Activated naive CD8-positive, alpha-beta T cell treated with anti-CD3 and anti-CD28 coated beads for 36 hours (primary cell): ENCODE data around the gene FOSB. TPM values are rescaled to one million over a fixed set of nuclear protein-coding genes. Genes with fewer than 3 reads are reported as not detected.

ENCODE experiments used
- DNase-seq: peaks from one replicate; pipeline ENCODE4 v3.0.0; 2021
- H3K27ac Mint-ChIP-seq: one replicate; pipeline ENCODE4 v1.8.0; 2022; ENCODE audit warnings: mild to moderate bottlenecking, moderate library complexity, mixed read lengths
- H3K27me3 Mint-ChIP-seq: one replicate; pipeline ENCODE4 v1.8.0; 2022; ENCODE audit warnings: mild to moderate bottlenecking, mixed read lengths
- H3K36me3 Mint-ChIP-seq: one replicate; pipeline ENCODE4 v1.8.0; 2021; ENCODE audit warnings: mild to moderate bottlenecking, mixed read lengths
- H3K4me1 Mint-ChIP-seq: one replicate; pipeline ENCODE4 v1.8.0; 2021; ENCODE audit warnings: mixed read lengths
- H3K4me3 Mint-ChIP-seq: one replicate; pipeline ENCODE4 v1.8.0; 2022; ENCODE audit warnings: mild to moderate bottlenecking, moderate library complexity, mixed read lengths
- H3K9me3 Mint-ChIP-seq: one replicate; pipeline ENCODE4 v1.8.0; 2022; ENCODE audit warnings: mixed read lengths
- total RNA-seq, 2 experiments: library from RNA; stranded (reverse); gene quantifications; one replicate each; pipeline ENCODE4 v1.2.3, GENCODE V29; 2021

The FOSB gene
- total RNA-seq, 2 experiments from 2014 or later = 9.7 to 10.5 TPM

GRCh38 chr19:45469132-45469944 is 1.5 kb downstream of the FOSB start:
- peaks cover 12% of the 10 kb centered on the region for H3K36me3 Mint-ChIP-seq
- H3K27me3 Mint-ChIP-seq = peaks cover 14% of the 10 kb centered on the region
- peak overlapping the region; percentile 89 for H3K4me3 Mint-ChIP-seq
- H3K9me3 Mint-ChIP-seq = no peaks in the 10 kb centered on the region
- peak; percentile 95 for DNase-seq
- H3K4me1 Mint-ChIP-seq = peaks cover 31% of the 10 kb centered on the region
- H3K27ac Mint-ChIP-seq = peak overlapping the region; percentile 90

GRCh38 chr19:45469945-45470761 is 2.4 kb downstream of the FOSB start:
- Mint-ChIP-seq H3K4me3 (peak overlapping the region; percentile 89), H3K9me3 (no peaks in the 10 kb centered on the region), H3K36me3 (peaks cover 12% of the 10 kb centered on the region), H3K27ac (peak overlapping the region; percentile 90), H3K4me1 (peaks cover 33% of the 10 kb centered on the region), H3K27me3 (peaks cover 14% of the 10 kb centered on the region)
- no peak for DNase-seq

GRCh38 chr19:45470762-45471081 is 2.9 kb downstream of the FOSB start:
- no peak for DNase-seq

GRCh38 chr19:45471111-45471930 is 3.5 kb downstream of the FOSB start:
- Mint-ChIP-seq H3K9me3 (no peaks in the 10 kb centered on the region), H3K4me3 (no peak overlapping the region), H3K36me3 (peaks cover 12% of the 10 kb centered on the region), H3K4me1 (peaks cover 35% of the 10 kb centered on the region), H3K27me3 (peaks cover 9% of the 10 kb centered on the region), H3K27ac (no peak overlapping the region)
- DNase-seq = no peak

More at GRCh38 chr19:45470762-45471081, 2.9 kb downstream of the FOSB start:
- Mint-ChIP-seq H3K9me3 (no peaks in the 10 kb centered on the region), H3K27ac (no peak overlapping the region), H3K4me3 (peak overlapping the region; percentile 89), H3K36me3 (peaks cover 12% of the 10 kb centered on the region), H3K27me3 (peaks cover 9% of the 10 kb centered on the region), H3K4me1 (peaks cover 34% of the 10 kb centered on the region)

- peaks cover 38% of the 10 kb centered on the region for H3K4me1 Mint-ChIP-seq
- H3K4me3 Mint-ChIP-seq = no peak overlapping the region
Measured at GRCh38 chr19:45471931-45472562, 4.3 kb downstream of the FOSB start.

GRCh38 chr19:45472563-45473366 is 5.0 kb downstream of the FOSB start:
- Mint-ChIP-seq H3K27me3 (peaks cover 9% of the 10 kb centered on the region), H3K4me3 (no peak overlapping the region), H3K27ac (no peak overlapping the region), H3K36me3 (peaks cover 12% of the 10 kb centered on the region), H3K4me1 (peaks cover 40% of the 10 kb centered on the region), H3K9me3 (no peaks in the 10 kb centered on the region)
- DNase-seq = peak; percentile 33

More at GRCh38 chr19:45471931-45472562, 4.3 kb downstream of the FOSB start:
- peaks cover 12% of the 10 kb centered on the region for H3K36me3 Mint-ChIP-seq
- H3K27ac Mint-ChIP-seq = no peak overlapping the region
- H3K9me3 Mint-ChIP-seq = no peaks in the 10 kb centered on the region
- H3K27me3 Mint-ChIP-seq = peaks cover 9% of the 10 kb centered on the region
- DNase-seq = no peak

GRCh38 chr19:45473367-45473681 is 5.5 kb downstream of the FOSB start:
- Mint-ChIP-seq H3K36me3 (peaks cover 12% of the 10 kb centered on the region), H3K4me1 (peaks cover 40% of the 10 kb centered on the region), H3K9me3 (no peaks in the 10 kb centered on the region), H3K27me3 (peaks cover 9% of the 10 kb centered on the region), H3K27ac (no peak overlapping the region), H3K4me3 (no peak overlapping the region)
- DNase-seq = no peak

GRCh38 chr19:45473682-45474605 is 6.1 kb downstream of the FOSB start:
- H3K4me3 Mint-ChIP-seq = no peak overlapping the region
- no peak overlapping the region for H3K27ac Mint-ChIP-seq
- peaks cover 44% of the 10 kb centered on the region for H3K4me1 Mint-ChIP-seq
- H3K36me3 Mint-ChIP-seq = peaks cover 12% of the 10 kb centered on the region
- H3K9me3 Mint-ChIP-seq = no peaks in the 10 kb centered on the region
- peaks cover 9% of the 10 kb centered on the region for H3K27me3 Mint-ChIP-seq
- no peak for DNase-seq

GRCh38 chr19:45474606-45475521 is 7.1 kb downstream of the FOSB start:
- Mint-ChIP-seq H3K36me3 (peaks cover 12% of the 10 kb centered on the region), H3K9me3 (no peaks in the 10 kb centered on the region), H3K4me3 (no peak overlapping the region), H3K4me1 (peaks cover 43% of the 10 kb centered on the region), H3K27ac (no peak overlapping the region), H3K27me3 (peaks cover 9% of the 10 kb centered on the region)
- DNase-seq = no peak

- Mint-ChIP-seq H3K36me3 (peaks cover 12% of the 10 kb centered on the region), H3K27me3 (peaks cover 9% of the 10 kb centered on the region), H3K4me1 (peaks cover 34% of the 10 kb centered on the region), H3K27ac (no peak overlapping the region), H3K9me3 (no peaks in the 10 kb centered on the region), H3K4me3 (no peak overlapping the region)
- no peak for DNase-seq
Measured at GRCh38 chr19:45475537-45476291, 7.9 kb downstream of the FOSB start.

GRCh38 chr19:45476304-45476703 is 8.5 kb downstream of the FOSB start:
- Mint-ChIP-seq H3K4me1 (peaks cover 31% of the 10 kb centered on the region), H3K9me3 (no peaks in the 10 kb centered on the region), H3K27ac (no peak overlapping the region), H3K36me3 (peaks cover 12% of the 10 kb centered on the region), H3K4me3 (no peak overlapping the region), H3K27me3 (peaks cover 9% of the 10 kb centered on the region)
- no peak for DNase-seq

- Mint-ChIP-seq H3K9me3 (no peaks in the 10 kb centered on the region), H3K27ac (no peak overlapping the region), H3K4me1 (peaks cover 28% of the 10 kb centered on the region), H3K4me3 (peak overlapping the region; percentile 58), H3K27me3 (peaks cover 7% of the 10 kb centered on the region), H3K36me3 (peaks cover 4% of the 10 kb centered on the region)
- DNase-seq = no peak
Measured at GRCh38 chr19:45477186-45477585, 9.4 kb downstream of the FOSB start.
